HEK293T (cell line): ENCODE measurements around the gene SPIN1.

Source experiments
- ARNT ChIP-seq: fragments of 450-650 bp; IDR thresholded peaks from 2 replicates; pipeline ENCODE4 v1.6.1; 2017; ENCODE audit warnings: mild to moderate bottlenecking
- BHLHE40 ChIP-seq: fragments of 450-650 bp; IDR thresholded peaks from 2 replicates; pipeline ENCODE4 v1.6.1; 2016; ENCODE audit warnings: mild to moderate bottlenecking, moderate library complexity, borderline replicate concordance
- ELF4 ChIP-seq: fragments of 450-650 bp; IDR thresholded peaks from 2 replicates; pipeline ENCODE4 v1.6.1; 2017; ENCODE audit warnings: antibody characterized with exemption
- FOXA1 ChIP-seq: fragments of 450-650 bp; IDR thresholded peaks from 2 replicates; pipeline ENCODE4 v1.6.1; 2016; ENCODE audit warnings: mild to moderate bottlenecking
- FOXK2 ChIP-seq: fragments of 450-650 bp; IDR thresholded peaks from 2 replicates; pipeline ENCODE4 v1.6.1; 2016; ENCODE audit warnings: mild to moderate bottlenecking
- FOXM1 ChIP-seq: fragments of 450-650 bp; IDR thresholded peaks from 2 replicates; pipeline ENCODE4 v1.6.1; 2017; ENCODE audit warnings: mild to moderate bottlenecking, borderline replicate concordance
- SP1 ChIP-seq: fragments of 450-650 bp; IDR thresholded peaks from 2 replicates; pipeline ENCODE4 v1.6.1; 2017
- TARDBP ChIP-seq: fragments of 450-650 bp; IDR thresholded peaks from 2 replicates; pipeline ENCODE4 v1.6.1; 2016
- ZNF384 ChIP-seq: fragments of 450-650 bp; IDR thresholded peaks from 2 replicates; pipeline ENCODE4 v1.6.1; 2016

DNA sequence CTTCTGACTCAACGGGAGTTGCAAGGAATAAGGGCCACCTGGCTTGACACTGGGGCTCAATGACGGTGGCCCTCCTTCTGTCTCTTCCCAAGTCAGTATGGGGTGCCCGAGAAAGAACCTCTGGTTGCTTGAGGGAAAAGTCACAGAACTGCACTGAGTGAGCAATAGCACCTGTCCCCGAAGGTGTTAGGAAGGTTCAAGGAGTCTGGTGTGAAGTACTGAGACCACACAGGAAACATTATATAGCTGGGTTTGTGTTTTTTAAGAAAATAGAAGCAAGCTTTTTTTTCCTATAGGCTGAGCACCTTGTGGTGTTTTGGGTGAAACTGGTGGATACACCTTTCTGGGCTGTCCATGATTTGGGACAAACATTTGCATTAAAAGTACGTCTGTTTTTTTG is 62.9 kb downstream of the SPIN1 start:
- TF ChIP-seq ZNF384, result no peak
- no peak for TF ChIP-seq BHLHE40
- TF ChIP-seq TARDBP, result no peak
- no peak for TF ChIP-seq FOXA1
- TF ChIP-seq FOXM1, result no peak
- no peak for TF ChIP-seq SP1
- TF ChIP-seq ELF4, result no peak
- no peak for TF ChIP-seq ARNT
- no peak for TF ChIP-seq FOXK2
